GM12875 (cell line): ENCODE data around the gene FOXN3.
A peak's percentile ranks its signal among the peaks of the same experiment; 100 is the strongest.

ENCODE experiments used
- H3K4me3 ChIP-seq: one replicate; pipeline ENCODE4 v1.5.1; 2011; ENCODE audit warnings: low read depth, low read length, control low read depth
- CTCF ChIP-seq: IDR thresholded peaks from 2 replicates; pipeline ENCODE4 v1.5.1; 2011; ENCODE audit warnings: low read depth, mild to moderate bottlenecking, control low read depth, inconsistent platforms, low read length, moderate library complexity, borderline replicate concordance; ENCODE audit not compliant: insufficient read depth

FOXN3 gene

GRCh38 chr14:89171628-89172027, 245.4 kb downstream of the FOXN3 start:
- no peak for TF ChIP-seq CTCF
- no peak overlapping the region for H3K4me3 ChIP-seq

- no peak for TF ChIP-seq CTCF
- no peak overlapping the region for H3K4me3 ChIP-seq
Measured at GRCh38 chr14:89171168-89171567, 245.9 kb downstream of the FOXN3 start.

GRCh38 chr14:89167705-89168104, 249.3 kb downstream of the FOXN3 start:
- H3K4me3 ChIP-seq = no peak overlapping the region
- no peak for TF ChIP-seq CTCF

GRCh38 chr14:89166633-89167032, 250.4 kb downstream of the FOXN3 start:
- H3K4me3 ChIP-seq = no peak overlapping the region
- TF ChIP-seq CTCF = no peak

- H3K4me3 ChIP-seq = peak overlapping the region; percentile 16
- no peak for TF ChIP-seq CTCF
Measured at GRCh38 chr14:89165189-89166181, 251.5 kb downstream of the FOXN3 start.

GRCh38 chr14:89164168-89165073, 252.6 kb downstream of the FOXN3 start:
- TF ChIP-seq CTCF = no peak
- no peak overlapping the region for H3K4me3 ChIP-seq
